ENCODE measurements around the gene PNPLA5.
A peak's percentile ranks its signal among the peaks of the same experiment; 100 is the strongest.

DNA sequence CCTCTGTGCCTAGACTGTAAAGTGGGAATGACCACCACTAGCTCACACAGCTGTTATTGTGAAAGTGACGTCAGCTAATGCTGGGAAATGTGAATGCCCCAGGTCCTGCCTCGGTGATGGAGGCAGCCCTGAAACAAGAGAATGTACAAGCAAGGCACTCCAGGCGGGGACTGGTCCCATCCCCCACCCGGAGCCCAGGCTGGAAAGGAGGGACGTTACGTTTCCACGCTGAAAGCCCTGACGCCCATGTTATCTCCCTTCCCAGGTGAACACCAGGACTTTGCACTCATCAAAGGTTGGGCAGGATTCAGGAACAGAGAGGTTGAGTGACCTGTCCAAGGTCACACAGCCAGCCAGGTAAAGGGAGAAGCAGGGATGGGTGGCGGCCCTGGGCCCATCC lies 30.3 kb downstream of the PNPLA5 start:
- TF ChIP-seq, protein P1, sequence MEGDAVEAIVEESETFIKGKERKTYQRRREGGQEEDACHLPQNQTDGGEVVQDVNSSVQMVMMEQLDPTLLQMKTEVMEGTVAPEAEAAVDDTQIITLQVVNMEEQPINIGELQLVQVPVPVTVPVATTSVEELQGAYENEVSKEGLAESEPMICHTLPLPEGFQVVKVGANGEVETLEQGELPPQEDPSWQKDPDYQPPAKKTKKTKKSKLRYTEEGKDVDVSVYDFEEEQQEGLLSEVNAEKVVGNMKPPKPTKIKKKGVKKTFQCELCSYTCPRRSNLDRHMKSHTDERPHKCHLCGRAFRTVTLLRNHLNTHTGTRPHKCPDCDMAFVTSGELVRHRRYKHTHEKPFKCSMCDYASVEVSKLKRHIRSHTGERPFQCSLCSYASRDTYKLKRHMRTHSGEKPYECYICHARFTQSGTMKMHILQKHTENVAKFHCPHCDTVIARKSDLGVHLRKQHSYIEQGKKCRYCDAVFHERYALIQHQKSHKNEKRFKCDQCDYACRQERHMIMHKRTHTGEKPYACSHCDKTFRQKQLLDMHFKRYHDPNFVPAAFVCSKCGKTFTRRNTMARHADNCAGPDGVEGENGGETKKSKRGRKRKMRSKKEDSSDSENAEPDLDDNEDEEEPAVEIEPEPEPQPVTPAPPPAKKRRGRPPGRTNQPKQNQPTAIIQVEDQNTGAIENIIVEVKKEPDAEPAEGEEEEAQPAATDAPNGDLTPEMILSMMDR (optimal IDR thresholded peaks at IDR 0.05 in 1 of 3, IDR thresholded peaks at IDR 0.05 in 1 of 3, conservative IDR thresholded peaks at IDR 0.05 in 1 of 3; ENCODE audit: extremely low read depth in 1 of 3, insufficient read depth in 2 of 3, low read length in 3 of 3), result no peak
- peak; percentile 48 for TF ChIP-seq EZH2 (IDR thresholded peaks at IDR 0.05; ENCODE audit: low read length)
